Mammary epithelial cell (primary cell): ENCODE measurements around the gene PIKFYVE.

Experiments
- EZH2 ChIP-seq: IDR thresholded peaks from 2 replicates; pipeline ENCODE4 v1.6.1; 2012; ENCODE audit warnings: low read length, inconsistent platforms, borderline replicate concordance
- TF ChIP-seq, protein P1 (sequence below), 2 donors: IDR thresholded peaks in 1 of 2; conservative IDR thresholded peaks in 1 of 2; 2 replicates each; pipeline ENCODE4 v1.5.1; 2011 to 2012; ENCODE audit warnings: inconsistent platforms in 2 of 2, low read length in 2 of 2, mild to moderate bottlenecking in 2 of 2, control low read depth in 1 of 2, low read depth in 1 of 2; ENCODE audit not compliant: insufficient read depth in 1 of 2; ENCODE audit errors: extremely low read depth in 1 of 2

DNA sequence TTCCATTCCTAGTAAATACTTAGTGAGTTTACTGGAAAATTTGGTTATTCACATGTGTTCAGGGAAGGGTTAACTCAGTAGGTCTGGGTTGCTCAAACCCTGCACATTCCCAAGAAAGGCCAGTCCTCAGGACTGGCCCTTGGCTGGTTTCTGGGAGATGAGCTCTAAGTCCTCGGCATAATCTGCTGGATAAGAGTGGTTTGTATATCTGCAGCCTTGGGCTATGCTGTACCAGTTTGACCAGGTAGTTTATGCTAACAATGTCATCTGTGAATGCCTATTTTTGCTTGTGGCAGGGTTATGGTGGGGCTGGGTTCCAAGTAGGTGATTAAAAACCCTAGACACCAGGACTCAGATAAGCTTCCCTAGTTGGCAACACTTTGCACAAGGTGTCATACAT lies 133.1 kb downstream of the PIKFYVE start:
- TF ChIP-seq, protein P1, sequence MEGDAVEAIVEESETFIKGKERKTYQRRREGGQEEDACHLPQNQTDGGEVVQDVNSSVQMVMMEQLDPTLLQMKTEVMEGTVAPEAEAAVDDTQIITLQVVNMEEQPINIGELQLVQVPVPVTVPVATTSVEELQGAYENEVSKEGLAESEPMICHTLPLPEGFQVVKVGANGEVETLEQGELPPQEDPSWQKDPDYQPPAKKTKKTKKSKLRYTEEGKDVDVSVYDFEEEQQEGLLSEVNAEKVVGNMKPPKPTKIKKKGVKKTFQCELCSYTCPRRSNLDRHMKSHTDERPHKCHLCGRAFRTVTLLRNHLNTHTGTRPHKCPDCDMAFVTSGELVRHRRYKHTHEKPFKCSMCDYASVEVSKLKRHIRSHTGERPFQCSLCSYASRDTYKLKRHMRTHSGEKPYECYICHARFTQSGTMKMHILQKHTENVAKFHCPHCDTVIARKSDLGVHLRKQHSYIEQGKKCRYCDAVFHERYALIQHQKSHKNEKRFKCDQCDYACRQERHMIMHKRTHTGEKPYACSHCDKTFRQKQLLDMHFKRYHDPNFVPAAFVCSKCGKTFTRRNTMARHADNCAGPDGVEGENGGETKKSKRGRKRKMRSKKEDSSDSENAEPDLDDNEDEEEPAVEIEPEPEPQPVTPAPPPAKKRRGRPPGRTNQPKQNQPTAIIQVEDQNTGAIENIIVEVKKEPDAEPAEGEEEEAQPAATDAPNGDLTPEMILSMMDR (conservative IDR thresholded peaks at IDR 0.05 in 1 of 2, IDR thresholded peaks at IDR 0.05 in 1 of 2; ENCODE audit: extremely low read depth in 1 of 2, insufficient read depth in 1 of 2, low read depth in 1 of 2, low read length in 2 of 2): no peak
- TF ChIP-seq EZH2: no peak
